Vagina (tissue), 2 donors: ENCODE results near the gene KRTAP29-1. TPM values are rescaled to one million over a fixed set of nuclear protein-coding genes. Genes with fewer than 3 reads are reported as not detected.

Experiments used
- DNase-seq, 2 donors: peaks; one replicate each; pipeline ENCODE4 v3.0.0-alpha.2; 2017; ENCODE audit errors: extremely low spot score in 2 of 2
- H3K27ac ChIP-seq: fragments of 200-600 bp; sonication (generic); one replicate; pipeline ENCODE4 v1.5.1; 2019
- H3K27me3 ChIP-seq: fragments of 200-600 bp; sonication (generic); one replicate; pipeline ENCODE4 v1.5.1; 2019
- H3K36me3 ChIP-seq, 2 donors: fragments of 200-600 bp; sonication (generic); one replicate each; pipeline ENCODE4 v1.5.1; 2017 to 2019
- H3K4me1 ChIP-seq: fragments of 200-600 bp; sonication (generic); one replicate; pipeline ENCODE4 v1.5.1; 2019
- H3K4me3 ChIP-seq, 2 donors: fragments of 200-600 bp; sonication (generic); 1 replicate in 1 of 2; 2 replicates in 1 of 2; pipeline ENCODE4 v1.5.1; 2016 to 2019
- H3K9me3 ChIP-seq: fragments of 200-600 bp; sonication (generic); one replicate; pipeline ENCODE4 v1.5.1; 2019
- POLR2A ChIP-seq, 2 donors: fragments of 450-650 bp; IDR thresholded peaks; one replicate each; pipeline ENCODE4 v1.6.1; 2017; ENCODE audit warnings: antibody characterized with exemption in 2 of 2, mild to moderate bottlenecking in 2 of 2, moderate library complexity in 2 of 2
- POLR2AphosphoS5 ChIP-seq, 2 donors: sonication (generic); formaldehyde crosslinking; IDR thresholded peaks; one replicate each; pipeline ENCODE4 v1.9.0; 2017; ENCODE audit warnings: antibody characterized with exemption in 2 of 2, mild to moderate bottlenecking in 2 of 2, low read depth in 1 of 2; ENCODE audit not compliant: insufficient read depth in 1 of 2
- intact Hi-C: fragments of 100-400 bp; cut with DNase I; formaldehyde crosslinking; loops from one replicate; pipeline ENCODE4 v1.15.1; 2023
- total RNA-seq: library from RNA; depleted of rRNA; stranded (reverse); fragments of >200 nt; gene quantifications from one replicate; pipeline ENCODE4 v1.2.3, GENCODE V29; 2016
- TF ChIP-seq, protein P1 (sequence below), 3 experiments: fragments of 450-650 bp in 2 of 3; fragments of 200-600 bp in 1 of 3; sonication (generic) in 1 of 3; IDR thresholded peaks; one replicate each; pipeline ENCODE4 v1.5.1; 2017 to 2019; ENCODE audit warnings: antibody characterized with exemption in 3 of 3, mild to moderate bottlenecking in 2 of 3, moderate library complexity in 2 of 3

Gene KRTAP29-1
- total RNA-seq, 1 donor from 2014 or later: not detected

DNA sequence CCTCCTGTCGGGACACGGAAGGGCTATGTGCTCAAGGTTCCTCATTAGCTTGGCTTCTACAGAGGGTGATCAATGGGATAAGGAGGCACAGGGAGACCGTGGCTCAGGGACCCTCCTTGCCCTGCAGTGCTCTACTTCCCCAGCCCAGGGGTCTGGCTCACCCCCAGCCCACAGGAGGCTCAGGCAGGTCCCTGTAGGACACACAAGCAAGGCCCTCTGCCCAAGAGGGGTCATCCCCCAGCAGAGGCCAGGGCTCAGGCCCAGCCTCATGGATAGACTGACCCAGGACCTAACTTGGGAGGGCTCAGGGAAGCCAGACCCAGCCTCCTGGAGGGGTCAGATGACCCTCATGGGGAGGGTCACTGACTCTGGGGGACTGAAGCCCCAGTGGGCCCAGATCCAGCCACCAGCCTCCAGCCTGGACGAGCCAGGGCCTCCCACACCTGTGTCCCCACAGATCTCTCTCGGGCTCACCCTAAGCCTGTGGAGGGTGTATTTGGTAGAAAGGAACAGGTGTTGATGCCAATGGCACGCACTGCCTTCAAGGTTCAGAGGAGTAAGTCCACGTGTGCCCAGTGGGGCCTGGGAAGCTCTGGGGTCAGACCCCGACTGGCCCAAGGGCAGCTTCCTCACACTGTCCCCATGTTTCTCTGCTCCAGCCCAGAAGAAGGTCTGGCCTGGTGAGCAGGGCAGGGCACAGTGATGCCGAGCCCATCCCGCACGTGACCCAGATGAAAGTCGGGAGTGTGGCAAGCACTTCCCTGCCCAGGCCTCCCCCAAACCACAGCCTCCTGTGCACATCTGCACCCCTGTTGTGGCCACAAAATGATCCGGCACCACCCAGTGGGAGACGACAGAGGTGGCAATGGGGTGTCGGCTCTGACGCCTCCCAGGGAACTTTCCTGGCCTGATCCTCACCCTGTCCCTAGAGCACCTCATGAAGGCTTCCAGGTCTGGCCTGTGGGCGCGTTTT lies 23.8 kb upstream of the KRTAP29-1 start:
- intact Hi-C loops: no loop called here
- H3K4me3 ChIP-seq: no peak overlapping the region
- TF ChIP-seq, protein P1, sequence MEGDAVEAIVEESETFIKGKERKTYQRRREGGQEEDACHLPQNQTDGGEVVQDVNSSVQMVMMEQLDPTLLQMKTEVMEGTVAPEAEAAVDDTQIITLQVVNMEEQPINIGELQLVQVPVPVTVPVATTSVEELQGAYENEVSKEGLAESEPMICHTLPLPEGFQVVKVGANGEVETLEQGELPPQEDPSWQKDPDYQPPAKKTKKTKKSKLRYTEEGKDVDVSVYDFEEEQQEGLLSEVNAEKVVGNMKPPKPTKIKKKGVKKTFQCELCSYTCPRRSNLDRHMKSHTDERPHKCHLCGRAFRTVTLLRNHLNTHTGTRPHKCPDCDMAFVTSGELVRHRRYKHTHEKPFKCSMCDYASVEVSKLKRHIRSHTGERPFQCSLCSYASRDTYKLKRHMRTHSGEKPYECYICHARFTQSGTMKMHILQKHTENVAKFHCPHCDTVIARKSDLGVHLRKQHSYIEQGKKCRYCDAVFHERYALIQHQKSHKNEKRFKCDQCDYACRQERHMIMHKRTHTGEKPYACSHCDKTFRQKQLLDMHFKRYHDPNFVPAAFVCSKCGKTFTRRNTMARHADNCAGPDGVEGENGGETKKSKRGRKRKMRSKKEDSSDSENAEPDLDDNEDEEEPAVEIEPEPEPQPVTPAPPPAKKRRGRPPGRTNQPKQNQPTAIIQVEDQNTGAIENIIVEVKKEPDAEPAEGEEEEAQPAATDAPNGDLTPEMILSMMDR (IDR thresholded peaks at IDR 0.05): no peak
- peaks cover 10% of the 10 kb centered on the region for H3K4me1 ChIP-seq
- H3K27ac ChIP-seq: no peak overlapping the region
- no peaks in the 10 kb centered on the region for H3K27me3 ChIP-seq
- no peaks in the 10 kb centered on the region for H3K9me3 ChIP-seq
- no peaks in the 10 kb centered on the region for H3K36me3 ChIP-seq
- peak; percentile 81 to 82 for DNase-seq

DNA sequence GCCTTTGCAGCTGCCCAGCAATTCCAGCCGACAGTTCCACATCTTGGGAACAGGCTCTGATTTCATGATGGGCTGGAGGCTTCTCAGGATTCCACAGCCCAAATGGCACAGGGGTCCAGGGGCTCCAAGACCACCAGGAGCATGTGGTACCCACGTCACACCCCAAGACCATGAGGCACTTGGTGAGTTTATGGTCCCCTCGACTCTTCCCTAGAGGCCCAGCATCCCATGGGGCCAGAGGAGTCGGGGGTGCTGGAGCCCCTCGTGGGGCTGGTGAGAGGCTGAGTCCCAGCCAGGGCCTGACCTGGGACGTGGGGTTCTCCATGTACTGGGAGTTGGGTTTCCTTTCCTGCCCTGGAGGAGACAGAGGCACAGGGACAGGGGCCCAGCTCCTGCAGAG lies 23.0 kb upstream of the KRTAP29-1 start:
- Histone ChIP-seq H3K27me3 (no peaks in the 10 kb centered on the region), H3K9me3 (no peaks in the 10 kb centered on the region), H3K27ac (no peak overlapping the region), H3K36me3 (no peaks in the 10 kb centered on the region), H3K4me1 (peaks cover 10% of the 10 kb centered on the region), H3K4me3 (no peak overlapping the region)
- intact Hi-C loops: no loop called here
- DNase-seq: peak; percentile 76 to 91
- TF ChIP-seq POLR2AphosphoS5 (IDR thresholded peaks at IDR 0.05; ENCODE audit: insufficient read depth in 1 of 2, low read depth in 1 of 2): no peak
- TF ChIP-seq, protein P1 (IDR thresholded peaks at IDR 0.05): no peak
- TF ChIP-seq POLR2A (IDR thresholded peaks at IDR 0.05): no peak

DNA sequence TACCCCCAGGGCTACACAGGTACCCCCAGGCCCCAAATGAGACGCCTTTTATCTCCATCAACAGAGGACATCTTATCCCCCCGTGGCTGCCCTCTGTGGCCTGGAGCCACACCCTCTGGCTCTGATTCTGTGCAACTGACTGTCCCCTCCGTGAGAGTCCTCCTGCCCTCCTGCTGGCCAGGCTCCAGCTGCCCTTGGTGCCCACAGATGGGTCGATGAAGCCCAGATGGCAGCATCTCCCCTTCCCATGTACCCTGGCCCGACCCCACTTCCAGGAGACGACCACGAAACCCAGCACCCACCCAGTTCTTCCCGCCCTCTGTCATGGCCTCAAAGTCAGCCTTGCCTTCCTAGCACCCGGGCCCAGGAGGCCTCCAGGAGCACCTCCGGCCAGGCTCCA lies 22.5 kb upstream of the KRTAP29-1 start:
- peak; percentile 74 to 79 for DNase-seq
- intact Hi-C loops: no loop called here

DNA sequence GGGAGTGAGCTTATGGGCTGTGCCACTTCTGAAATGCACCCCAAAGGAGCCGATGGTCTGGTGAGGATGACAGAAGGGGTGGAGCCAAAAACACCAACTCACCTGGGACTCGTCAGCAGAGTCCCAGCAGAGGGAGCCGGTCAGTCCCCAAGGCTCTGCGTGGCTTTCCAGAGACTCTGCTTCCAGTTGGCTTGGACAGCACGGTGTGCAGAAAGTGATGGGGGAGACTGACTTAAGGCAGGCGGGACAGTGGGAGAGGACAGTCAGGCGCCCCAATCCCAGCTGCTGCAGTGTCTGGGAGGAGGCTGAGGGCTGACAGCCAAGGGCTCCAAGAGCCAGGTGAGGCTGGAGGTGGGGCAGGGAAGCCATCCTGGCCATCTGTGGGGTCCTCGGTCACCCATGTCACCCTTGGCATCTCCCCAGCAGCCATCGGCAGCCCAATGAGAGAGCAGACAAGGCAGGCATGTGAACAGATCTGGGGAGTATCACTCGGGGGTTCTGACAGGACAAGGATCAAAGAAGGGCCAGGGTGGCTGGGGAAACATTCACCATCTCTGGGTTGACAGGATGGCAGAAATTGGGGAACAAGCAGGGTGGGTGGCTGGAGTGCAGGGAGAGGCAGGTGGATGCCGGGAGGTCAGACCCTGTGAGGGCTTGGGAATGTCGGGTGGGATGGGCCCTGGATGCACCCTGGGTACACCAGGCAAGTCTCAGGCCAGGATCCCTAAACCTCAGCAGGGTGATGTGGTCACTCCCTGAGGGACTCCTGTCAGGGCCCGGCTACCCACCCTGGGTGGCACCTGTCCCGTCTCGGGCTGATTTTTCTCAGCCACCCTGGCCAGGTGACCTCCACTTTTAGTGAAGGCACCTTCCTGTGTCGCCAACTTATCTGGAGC lies 21.8 kb upstream of the KRTAP29-1 start:
- Histone ChIP-seq H3K27me3 (no peaks in the 10 kb centered on the region), H3K4me3 (no peak overlapping the region), H3K27ac (no peak overlapping the region), H3K9me3 (no peaks in the 10 kb centered on the region), H3K36me3 (no peaks in the 10 kb centered on the region), H3K4me1 (peaks cover 10% of the 10 kb centered on the region)
- peak; percentile 77 to 95 for DNase-seq
- intact Hi-C loops: no loop called here
- TF ChIP-seq POLR2A (IDR thresholded peaks at IDR 0.05) (no peak), POLR2AphosphoS5 (IDR thresholded peaks at IDR 0.05; ENCODE audit: insufficient read depth in 1 of 2, low read depth in 1 of 2) (no peak)
- TF ChIP-seq, protein P1 (IDR thresholded peaks at IDR 0.05): no peak

More for the DNA sequence above, 22.5 kb upstream of the KRTAP29-1 start:
- H3K4me1 ChIP-seq: peaks cover 10% of the 10 kb centered on the region
- no peak overlapping the region for H3K4me3 ChIP-seq
- H3K9me3 ChIP-seq: no peaks in the 10 kb centered on the region
- H3K36me3 ChIP-seq: no peaks in the 10 kb centered on the region
- H3K27ac ChIP-seq: no peak overlapping the region
- TF ChIP-seq, protein P1 (IDR thresholded peaks at IDR 0.05): no peak
- TF ChIP-seq POLR2A (IDR thresholded peaks at IDR 0.05): no peak
- TF ChIP-seq POLR2AphosphoS5 (IDR thresholded peaks at IDR 0.05; ENCODE audit: insufficient read depth in 1 of 2, low read depth in 1 of 2): no peak
- no peaks in the 10 kb centered on the region for H3K27me3 ChIP-seq
